GM12874 (cell line): Measurements from ENCODE around the gene ZDHHC17.
A peak's percentile ranks its signal among the peaks of the same experiment; 100 is the strongest.

Experiments used
- TF ChIP-seq, protein P1 (sequence below): IDR thresholded peaks from 2 replicates; pipeline ENCODE4 v1.5.1; 2011; ENCODE audit warnings: low read depth, mild to moderate bottlenecking, control low read depth, low read length, moderate library complexity; ENCODE audit not compliant: insufficient read depth

ZDHHC17 gene

GRCh38 chr12:76872415-76872814, 108.5 kb downstream of the ZDHHC17 start:
- TF ChIP-seq, protein P1, sequence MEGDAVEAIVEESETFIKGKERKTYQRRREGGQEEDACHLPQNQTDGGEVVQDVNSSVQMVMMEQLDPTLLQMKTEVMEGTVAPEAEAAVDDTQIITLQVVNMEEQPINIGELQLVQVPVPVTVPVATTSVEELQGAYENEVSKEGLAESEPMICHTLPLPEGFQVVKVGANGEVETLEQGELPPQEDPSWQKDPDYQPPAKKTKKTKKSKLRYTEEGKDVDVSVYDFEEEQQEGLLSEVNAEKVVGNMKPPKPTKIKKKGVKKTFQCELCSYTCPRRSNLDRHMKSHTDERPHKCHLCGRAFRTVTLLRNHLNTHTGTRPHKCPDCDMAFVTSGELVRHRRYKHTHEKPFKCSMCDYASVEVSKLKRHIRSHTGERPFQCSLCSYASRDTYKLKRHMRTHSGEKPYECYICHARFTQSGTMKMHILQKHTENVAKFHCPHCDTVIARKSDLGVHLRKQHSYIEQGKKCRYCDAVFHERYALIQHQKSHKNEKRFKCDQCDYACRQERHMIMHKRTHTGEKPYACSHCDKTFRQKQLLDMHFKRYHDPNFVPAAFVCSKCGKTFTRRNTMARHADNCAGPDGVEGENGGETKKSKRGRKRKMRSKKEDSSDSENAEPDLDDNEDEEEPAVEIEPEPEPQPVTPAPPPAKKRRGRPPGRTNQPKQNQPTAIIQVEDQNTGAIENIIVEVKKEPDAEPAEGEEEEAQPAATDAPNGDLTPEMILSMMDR, result no peak

GRCh38 chr12:76874027-76874426, 110.1 kb downstream of the ZDHHC17 start:
- TF ChIP-seq, protein P1, result no peak

DNA sequence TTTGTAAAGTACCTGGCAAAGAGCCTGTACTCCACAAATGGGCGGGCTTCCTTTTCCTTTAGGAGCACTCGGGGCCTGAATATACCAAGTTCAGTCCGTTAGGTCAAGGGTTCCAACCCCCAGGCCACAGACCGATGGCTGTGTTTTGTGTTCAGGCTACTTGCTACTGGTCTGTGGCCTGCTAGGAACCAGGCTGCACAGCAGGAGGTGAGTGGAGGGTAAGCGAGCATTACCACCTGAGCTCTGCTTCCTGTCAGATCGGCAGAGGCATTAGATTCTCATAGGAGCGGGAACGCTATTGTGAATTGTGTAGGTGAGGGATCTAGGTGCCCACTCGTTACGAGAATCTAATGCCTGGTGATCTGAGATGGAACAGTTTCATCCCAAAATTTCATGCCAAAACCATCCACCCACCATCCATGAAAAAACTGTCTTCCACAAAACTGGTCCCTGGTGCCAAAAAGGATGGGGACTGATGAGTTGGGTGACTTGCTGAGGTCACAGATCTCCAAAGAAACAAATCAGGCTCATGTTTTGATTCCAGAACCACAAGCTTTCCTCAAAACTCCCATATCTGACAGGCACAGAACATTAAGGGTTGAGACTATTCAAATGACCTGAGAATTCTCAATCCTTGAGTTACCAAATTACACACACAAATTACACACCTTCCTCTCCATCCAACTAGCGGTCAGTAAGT, 110.7 kb downstream of the ZDHHC17 start:
- TF ChIP-seq, protein P1, result no peak

DNA sequence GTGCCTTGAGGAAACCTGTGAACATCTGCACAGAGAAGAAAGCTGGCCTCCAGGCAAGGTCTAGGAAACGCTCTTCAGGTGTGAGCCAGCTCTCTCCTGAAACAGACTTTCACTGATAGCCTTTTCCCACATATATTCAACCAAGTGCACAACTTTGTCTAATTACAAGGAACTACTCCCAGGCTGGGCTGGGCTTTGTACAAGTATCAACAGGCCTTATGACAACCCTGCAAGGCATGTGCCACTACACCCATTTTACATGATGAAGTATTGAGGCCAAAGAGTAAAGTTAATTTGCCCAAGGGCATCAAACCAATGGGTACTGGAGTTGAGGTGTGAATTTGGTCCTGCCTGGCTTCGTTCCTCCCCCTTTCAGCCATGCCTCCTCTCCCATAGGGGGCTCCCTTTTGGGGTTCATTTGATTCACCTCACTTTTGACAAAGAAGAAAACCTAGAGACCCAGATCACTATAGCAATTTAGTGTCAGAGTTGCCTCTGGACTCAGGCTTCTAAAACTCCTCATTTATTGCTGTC, 112.8 kb downstream of the ZDHHC17 start:
- TF ChIP-seq, protein P1, result no peak

GRCh38 chr12:76878099-76878898, 114.4 kb downstream of the ZDHHC17 start:
- TF ChIP-seq, protein P1, result peak; percentile 48

DNA sequence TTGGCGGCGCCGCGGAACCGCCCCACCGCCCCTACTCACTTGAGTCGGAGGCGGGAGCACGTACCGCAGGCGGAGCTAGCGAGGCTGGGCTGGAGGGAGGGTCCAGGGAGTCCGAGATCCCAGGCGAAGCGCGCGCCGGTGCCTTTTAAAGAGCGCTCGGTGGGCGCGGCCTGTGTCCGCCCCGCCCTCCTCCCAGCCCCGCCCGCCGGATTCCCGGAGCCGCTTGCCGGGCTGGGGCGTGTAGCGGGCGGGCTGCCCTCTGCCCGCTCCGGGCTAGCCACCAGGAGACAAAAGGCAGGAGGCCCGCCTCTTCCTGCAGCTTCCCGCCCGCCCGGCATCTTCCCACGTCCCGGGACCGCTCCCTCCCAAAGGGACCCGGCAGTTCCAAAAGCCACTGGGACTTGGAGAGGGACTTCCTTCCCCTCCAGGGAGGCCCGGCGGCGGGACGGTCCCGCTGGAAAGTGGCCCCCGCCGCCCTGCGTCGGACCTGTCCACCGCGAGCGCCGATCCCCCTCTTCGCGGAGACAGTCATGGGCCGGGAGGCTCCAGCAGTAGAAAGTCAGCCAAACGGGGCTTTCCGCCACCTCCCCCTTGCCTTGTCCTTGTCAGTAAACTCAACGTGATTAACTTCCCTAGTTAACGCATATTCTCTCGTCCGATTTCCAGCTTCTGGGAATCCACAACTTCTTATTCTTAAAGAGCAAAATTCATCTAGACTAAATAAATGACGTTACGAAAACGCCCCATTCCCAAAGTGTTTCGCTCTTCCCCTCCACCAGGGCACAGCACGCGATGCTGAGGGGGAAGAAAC, 115.2 kb downstream of the ZDHHC17 start, which contains the start of gene CSRP2:
Gene CSRP2, minus strand, starts transcription at position 121 of the 811 bp plus-strand sequence. CDS start 12,759 bp downstream, outside the sequence.
- TF ChIP-seq, protein P1, result no peak
